Measurements from ENCODE around the gene VAC14. TPM values are rescaled to one million over a fixed set of nuclear protein-coding genes. Genes with fewer than 3 reads are reported as not detected.

The VAC14 gene
- polyA plus RNA-seq, 1 experiment, result 50.7 TPM

DNA sequence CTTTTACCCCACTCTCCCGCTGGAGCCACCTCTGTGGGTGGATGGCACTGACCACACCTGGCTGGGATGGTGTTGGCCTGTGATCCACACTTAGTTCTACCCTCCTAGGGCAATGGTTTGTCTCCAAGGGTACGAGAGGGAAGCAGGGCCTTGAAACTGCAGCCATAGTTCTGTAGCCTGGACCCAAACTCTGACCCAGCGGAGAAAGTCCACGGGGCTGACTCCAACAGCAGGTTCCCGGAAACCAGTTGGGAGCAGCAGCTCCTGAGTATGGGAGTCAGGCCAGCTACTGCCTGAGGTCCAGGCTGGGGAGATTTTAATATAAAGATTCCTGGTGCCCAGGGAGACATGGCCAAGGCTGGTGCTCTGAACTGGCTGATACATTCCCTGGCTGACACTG lies 91.5 kb downstream of the VAC14 start:
- ChIA-PET POLR2A (interaction anchor here (0.6 kb wide), 1 partner anchor 19 kb away, joined by 5 read pairs; no protein-coding TSS in a partner anchor), CTCF (interaction anchor here (2.1 to 2.3 kb wide), 2 partner anchors 25 to 28 kb away, joined by 5 to 10 read pairs; no protein-coding TSS in a partner anchor)
- Histone ChIP-seq H3K4me3 (ENCODE audit: low read depth, low read length) (no peak overlapping the region), H3K36me3 (ENCODE audit: control insufficient read depth, insufficient read depth, low read length) (no peaks in the 10 kb centered on the region; the same call in 1 of the 2 replicates), H3K27me3 (ENCODE audit: control insufficient read depth, insufficient read depth, low read length) (no peaks in the 10 kb centered on the region)
- TF ChIP-seq, protein P1, sequence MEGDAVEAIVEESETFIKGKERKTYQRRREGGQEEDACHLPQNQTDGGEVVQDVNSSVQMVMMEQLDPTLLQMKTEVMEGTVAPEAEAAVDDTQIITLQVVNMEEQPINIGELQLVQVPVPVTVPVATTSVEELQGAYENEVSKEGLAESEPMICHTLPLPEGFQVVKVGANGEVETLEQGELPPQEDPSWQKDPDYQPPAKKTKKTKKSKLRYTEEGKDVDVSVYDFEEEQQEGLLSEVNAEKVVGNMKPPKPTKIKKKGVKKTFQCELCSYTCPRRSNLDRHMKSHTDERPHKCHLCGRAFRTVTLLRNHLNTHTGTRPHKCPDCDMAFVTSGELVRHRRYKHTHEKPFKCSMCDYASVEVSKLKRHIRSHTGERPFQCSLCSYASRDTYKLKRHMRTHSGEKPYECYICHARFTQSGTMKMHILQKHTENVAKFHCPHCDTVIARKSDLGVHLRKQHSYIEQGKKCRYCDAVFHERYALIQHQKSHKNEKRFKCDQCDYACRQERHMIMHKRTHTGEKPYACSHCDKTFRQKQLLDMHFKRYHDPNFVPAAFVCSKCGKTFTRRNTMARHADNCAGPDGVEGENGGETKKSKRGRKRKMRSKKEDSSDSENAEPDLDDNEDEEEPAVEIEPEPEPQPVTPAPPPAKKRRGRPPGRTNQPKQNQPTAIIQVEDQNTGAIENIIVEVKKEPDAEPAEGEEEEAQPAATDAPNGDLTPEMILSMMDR (IDR thresholded peaks at IDR 0.05; ENCODE audit: insufficient read depth, low read depth, low read length), result no peak
- DNase-seq (ENCODE audit: low read depth), result no peak

DNA sequence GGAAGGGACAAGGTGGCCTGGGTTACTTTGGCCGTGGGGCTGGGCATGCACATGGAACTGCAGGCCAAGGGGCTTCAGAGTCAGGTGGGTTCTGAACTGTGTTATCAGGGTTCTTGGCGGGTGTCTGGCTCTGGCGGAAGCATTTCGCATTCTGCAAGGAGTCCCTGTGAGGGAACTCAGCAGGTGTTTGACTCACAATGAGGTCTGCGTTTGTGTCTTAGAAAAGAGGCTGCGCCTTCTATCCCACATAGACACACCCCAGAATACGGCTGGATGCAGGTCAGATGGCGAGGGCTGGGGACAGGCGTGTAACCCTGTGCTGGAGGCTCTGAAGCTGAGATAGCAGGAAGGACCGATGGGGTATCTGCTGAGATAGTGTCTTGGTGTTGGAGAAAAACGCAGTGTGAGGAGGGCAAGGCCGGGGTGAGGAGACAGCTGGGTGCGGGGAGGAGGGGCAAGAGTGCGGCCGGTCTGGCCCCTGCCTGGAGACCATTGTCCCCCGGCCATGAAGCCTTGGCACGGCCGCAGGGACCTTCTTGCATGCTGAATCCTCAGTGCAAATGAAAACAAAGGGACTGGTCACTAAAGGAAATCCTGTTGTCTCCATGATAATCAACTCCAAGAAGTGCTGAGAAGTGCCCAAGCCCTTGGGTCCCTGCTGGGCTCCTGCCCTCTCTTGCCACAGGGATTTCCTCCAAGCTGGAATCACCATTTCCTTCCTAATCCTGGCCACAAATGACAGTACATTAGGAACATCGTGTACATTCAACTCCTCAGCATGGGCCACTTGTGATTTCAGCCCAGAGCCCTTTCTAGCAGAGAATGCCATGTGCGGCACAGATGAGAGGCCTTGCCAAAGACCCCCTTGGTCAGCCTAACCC lies 92.4 kb downstream of the VAC14 start:
- no peak for DNase-seq (ENCODE audit: low read depth)
- TF ChIP-seq, protein P1 (IDR thresholded peaks at IDR 0.05; ENCODE audit: insufficient read depth, low read depth, low read length), result no peak
- POLR2A ChIA-PET, result interaction anchor here (0.6 kb wide), 1 partner anchor 18 kb away, joined by 5 read pairs; no protein-coding TSS in a partner anchor
- Histone ChIP-seq H3K36me3 (ENCODE audit: control insufficient read depth, insufficient read depth, low read length) (no peaks in the 10 kb centered on the region; the same call in 1 of the 2 replicates), H3K27me3 (ENCODE audit: control insufficient read depth, insufficient read depth, low read length) (no peaks in the 10 kb centered on the region), H3K4me3 (ENCODE audit: low read depth, low read length) (no peak overlapping the region)
- CTCF ChIA-PET, result interaction anchor here (2.1 to 3.1 kb wide), 3 partner anchors 26 to 62 kb away, joined by 5 to 14 read pairs (median 10); no protein-coding TSS in a partner anchor

DNA sequence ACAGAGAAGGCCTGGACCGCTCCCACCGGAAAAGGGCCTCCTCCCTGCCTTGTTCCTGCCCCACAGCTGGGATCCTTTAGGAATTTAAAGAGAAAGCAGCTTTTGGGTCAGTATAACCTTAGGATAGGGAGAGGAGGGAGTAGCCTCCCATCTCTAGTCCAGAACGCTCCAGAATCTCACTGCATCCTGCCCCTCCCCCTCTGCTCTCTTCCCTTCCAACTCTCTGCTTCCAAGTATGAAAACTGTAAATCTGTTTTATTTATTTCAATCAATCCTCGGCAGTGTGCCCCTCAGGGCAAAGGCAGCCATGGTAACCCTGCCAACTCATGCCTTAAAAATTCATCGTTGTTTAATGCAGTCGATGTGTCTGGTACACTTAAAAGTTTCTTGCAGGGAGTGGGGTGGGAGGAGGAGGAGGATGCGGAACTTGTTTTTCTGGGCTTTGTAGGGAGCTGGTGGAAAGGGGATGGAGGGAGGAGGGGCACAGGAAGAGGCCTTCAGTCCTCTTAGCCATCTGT lies 94.0 kb downstream of the VAC14 start:
- ChIA-PET CTCF (interaction anchor here (1.0 to 3.1 kb wide), 6 partner anchors 10 to 64 kb away, joined by 3 to 14 read pairs (median 3); partner anchors contain the start of gene MTSS2), POLR2A (interaction anchor here (0.6 to 2.1 kb wide), 5 partner anchors 9 to 53 kb away, joined by 3 to 13 read pairs (median 4); no protein-coding TSS in a partner anchor)
- no peak overlapping the region for H3K4me3 ChIP-seq (ENCODE audit: low read depth, low read length)

DNA sequence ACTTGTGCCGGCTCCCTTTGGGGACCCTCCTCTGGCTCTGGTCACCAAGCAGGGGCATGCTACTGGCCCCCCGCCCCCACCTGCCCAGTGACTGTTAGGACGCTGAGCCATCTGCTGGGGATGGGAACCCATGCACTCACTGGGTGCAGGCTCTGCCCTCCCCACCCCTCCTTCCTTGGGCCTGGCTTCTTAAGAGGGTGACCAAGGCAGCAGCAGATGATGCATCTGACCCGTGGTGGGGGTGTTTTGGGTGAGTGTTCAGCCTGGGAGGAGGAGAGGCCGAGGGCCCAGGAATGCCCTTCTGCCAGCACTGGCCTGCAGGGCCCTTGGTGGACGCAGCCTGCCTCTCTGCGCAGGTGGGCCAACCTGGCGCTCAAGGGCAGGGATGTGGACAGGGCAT lies 95.9 kb downstream of the VAC14 start:
- ChIA-PET CTCF (interaction anchor here (0.9 to 3.1 kb wide), 5 partner anchors 10 to 66 kb away, joined by 3 to 21 read pairs (median 9); no protein-coding TSS in a partner anchor), POLR2A (no interaction called here)
- Histone ChIP-seq H3K27me3 (ENCODE audit: control insufficient read depth, insufficient read depth, low read length) (no peaks in the 10 kb centered on the region), H3K4me3 (ENCODE audit: low read depth, low read length) (no peak overlapping the region), H3K36me3 (ENCODE audit: control insufficient read depth, insufficient read depth, low read length) (no peaks in the 10 kb centered on the region; the same call in none of the 2 replicates)
- TF ChIP-seq, protein P1 (IDR thresholded peaks at IDR 0.05; ENCODE audit: insufficient read depth, low read depth, low read length), result no peak
- DNase-seq (ENCODE audit: low read depth), result no peak

More for the DNA sequence above, 94.0 kb downstream of the VAC14 start:
- peak; percentile 97 for DNase-seq (ENCODE audit: low read depth)
- TF ChIP-seq, protein P1 (IDR thresholded peaks at IDR 0.05; ENCODE audit: insufficient read depth, low read depth, low read length), result no peak
- Histone ChIP-seq H3K27me3 (ENCODE audit: control insufficient read depth, insufficient read depth, low read length) (no peaks in the 10 kb centered on the region), H3K36me3 (ENCODE audit: control insufficient read depth, insufficient read depth, low read length) (no peaks in the 10 kb centered on the region; the same call in 1 of the 2 replicates)

DNA sequence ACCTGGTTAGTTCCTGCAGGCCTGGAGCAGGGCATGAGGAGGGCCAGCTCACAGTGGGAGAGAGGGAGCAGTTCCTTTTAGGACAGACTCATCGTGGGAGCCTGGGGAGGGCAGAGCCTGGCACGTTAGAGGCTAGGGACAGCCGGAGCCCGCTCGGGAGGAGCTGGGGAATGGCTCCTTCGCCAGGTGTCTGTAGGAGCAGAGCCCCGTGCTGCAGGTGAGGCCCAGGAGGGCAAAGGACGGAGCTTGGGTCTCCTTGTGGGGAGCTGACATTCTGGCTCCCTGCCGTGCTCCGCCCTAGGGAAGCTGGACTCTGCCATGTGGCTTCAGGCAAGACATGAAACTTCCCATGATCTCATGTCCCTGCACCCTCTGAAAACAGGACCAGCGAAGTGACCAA lies 96.4 kb downstream of the VAC14 start:
- CTCF ChIA-PET, result interaction anchor here (0.9 to 3.1 kb wide), 5 partner anchors 10 to 66 kb away, joined by 3 to 21 read pairs (median 4); no protein-coding TSS in a partner anchor
- DNase-seq (ENCODE audit: low read depth), result no peak
- POLR2A ChIA-PET, result no interaction called here
- TF ChIP-seq, protein P1 (IDR thresholded peaks at IDR 0.05; ENCODE audit: insufficient read depth, low read depth, low read length), result no peak
- Histone ChIP-seq H3K4me3 (ENCODE audit: low read depth, low read length) (no peak overlapping the region), H3K36me3 (ENCODE audit: control insufficient read depth, insufficient read depth, low read length) (no peaks in the 10 kb centered on the region; the same call in 1 of the 2 replicates), H3K27me3 (ENCODE audit: control insufficient read depth, insufficient read depth, low read length) (no peaks in the 10 kb centered on the region)
